T-cell (primary cell): ENCODE measurements around the gene RALGAPA2. TPM values are rescaled to one million over a fixed set of nuclear protein-coding genes. Genes with fewer than 3 reads are reported as not detected.

Experiments
- ATAC-seq, 4 experiments: fragments of 200-7000 bp in 3 of 4; fragments of 150-1000 bp in 1 of 4; cut with Tn5 transposase; replicated peaks in 1 of 4; 1 replicate in 3 of 4; 2 replicates in 1 of 4; pipeline ENCODE4 v1.10.0; 2021; ENCODE audit warnings: moderate library complexity in 3 of 4, mild to moderate bottlenecking in 2 of 4, moderate number of reproducible peaks in 1 of 4
- CTCF ChIA-PET, 2 donors: fragments of 300-600 bp; sonication (Branson Sonifier 250); formaldehyde crosslinking; loops; one replicate each; lab custom pipeline; 2022; ENCODE audit warnings: antibody characterized with exemption in 2 of 2; lab: Charles Lee
- POLR2A ChIA-PET, 2 donors: fragments of 300-600 bp; sonication (Branson Sonifier 250); formaldehyde crosslinking; loops; one replicate each; lab custom pipeline; 2022; ENCODE audit warnings: antibody characterized with exemption in 2 of 2; lab: Charles Lee
- DNase-seq, 35 experiments: peaks; one replicate each; pipeline versions ENCODE4 v3.0.0 to v3.0.0-alpha.2; 2013 to 2023
- H3K27ac ChIP-seq: one replicate; pipeline ENCODE4 v1.5.1; 2013; ENCODE audit warnings: low read length
- H3K27me3 ChIP-seq, 2 experiments: replicated peaks in 1 of 2; 1 replicate in 1 of 2; 2 replicates in 1 of 2; pipeline versions ENCODE4 v1.6.1 to v1.7.0; 2013; ENCODE audit warnings: low read length in 1 of 2, mixed read lengths in 1 of 2; ENCODE audit not compliant: control insufficient read depth in 2 of 2, insufficient read depth in 2 of 2; ENCODE audit errors: extremely low read depth in 1 of 2
- H3K36me3 ChIP-seq, 2 donors: 1 replicate in 1 of 2; 2 replicates in 1 of 2; pipeline versions ENCODE4 v1.6.1 to v1.7.0; 2013; ENCODE audit warnings: low read length in 1 of 2; ENCODE audit not compliant: control insufficient read depth in 2 of 2, insufficient read depth in 1 of 2; ENCODE audit errors: extremely low read depth in 1 of 2
- H3K4me1 ChIP-seq, 2 experiments: 1 replicate in 1 of 2; 2 replicates in 1 of 2; pipeline versions ENCODE4 v1.6.1 to v1.7.0; 2013; ENCODE audit warnings: low read length in 2 of 2, mixed read lengths in 1 of 2; ENCODE audit not compliant: insufficient read depth in 2 of 2, control insufficient read depth in 1 of 2; ENCODE audit errors: extremely low read depth in 1 of 2
- H3K4me3 ChIP-seq, 2 donors: 1 replicate in 1 of 2; 2 replicates in 1 of 2; pipeline versions ENCODE4 v1.5.1 to v1.7.0; 2013; ENCODE audit warnings: mild to moderate bottlenecking in 2 of 2, low read length in 1 of 2, moderate library complexity in 1 of 2; ENCODE audit not compliant: control insufficient read depth in 1 of 2; ENCODE audit errors: extremely low read depth in 1 of 2
- H3K9me3 ChIP-seq: 2 replicates; pipeline ENCODE4 v1.7.0; 2013
- H3K27ac Mint-ChIP-seq, 2 donors: one replicate each; pipeline ENCODE4 v1.8.0; 2020 to 2021; ENCODE audit warnings: mild to moderate bottlenecking in 2 of 2, mixed read lengths in 2 of 2
- H3K27me3 Mint-ChIP-seq, 2 donors: one replicate each; pipeline ENCODE4 v1.8.0; 2021 to 2022; ENCODE audit warnings: mixed read lengths in 2 of 2
- H3K36me3 Mint-ChIP-seq: one replicate; pipeline ENCODE4 v1.8.0; 2021; ENCODE audit warnings: mixed read lengths
- H3K4me1 Mint-ChIP-seq, 3 donors: one replicate each; pipeline ENCODE4 v1.8.0; 2020 to 2022; ENCODE audit warnings: mixed read lengths in 3 of 3, mild to moderate bottlenecking in 1 of 3
- H3K4me3 Mint-ChIP-seq, 3 donors: one replicate each; pipeline ENCODE4 v1.8.0; 2020 to 2022; ENCODE audit warnings: mild to moderate bottlenecking in 3 of 3, mixed read lengths in 3 of 3, moderate library complexity in 3 of 3
- H3K9me3 Mint-ChIP-seq, 3 donors: one replicate each; pipeline ENCODE4 v1.8.0; 2020 to 2022; ENCODE audit warnings: mixed read lengths in 3 of 3
- WGBS: methylation state at CpG from one replicate; pipeline ENCODE4 v1.1.5; 2013; ENCODE audit warnings: missing lambda C conversion rate; ENCODE audit not compliant: insufficient coverage; 5-methylcytosine and 5-hydroxymethylcytosine counted together
- total RNA-seq, 35 experiments: library from RNA in 6 of 35; stranded (reverse) in 6 of 35; fragments of 120-200 nt in 1 of 35; gene quantifications; one replicate each; pipeline versions ENCODE4 v1.2.1 to v1.2.4 and lab custom pipeline; 2013 to 2026

Gene RALGAPA2
- total RNA-seq, 5 donors from 2014 or later (not counting 1 experiment from before 2014, with no cell fraction given): 28.0 to 36.1 (median 31.7) TPM

GRCh38 chr20:20367575-20368417 is 344.6 kb downstream of the RALGAPA2 start, which contains the start of gene INSM1:
INSM1 (plus strand) TSS chr20:20368104; CDS start chr20:20368268, 164 bp downstream.
- Mint-ChIP-seq H3K4me1 (peaks cover 15 to 20% (median 15%) of the 10 kb centered on the region in 3 donors), H3K27ac (no peak within 1 kb of the TSS), H3K9me3 (no peaks in the 10 kb centered on the region), H3K27me3 (peaks cover 49 to 62% of the 10 kb centered on the region in 2 donors), H3K36me3 (no peaks in the 10 kb centered on the region), H3K4me3 (peak within 1 kb of the TSS in 2 of 3 donors; percentile 25 to 60)
- Histone ChIP-seq H3K4me3 (no peak within 1 kb of the TSS), H3K36me3 (no peaks in the 10 kb centered on the region), H3K4me1 (peaks cover 0 to 19% of the 10 kb centered on the region in 2 experiments), H3K9me3 (no peaks in the 10 kb centered on the region), H3K27ac (no peak within 1 kb of the TSS), H3K27me3 (peaks cover 17 to 58% of the 10 kb centered on the region in 2 experiments)
- WGBS: under 1% methylated on average over 82 of the region's 108 CpGs
- POLR2A ChIA-PET: no interaction called here
- CTCF ChIA-PET: no interaction called here
- ATAC-seq: no peak
- no peak for DNase-seq

GRCh38 chr20:20366876-20367574 is 345.4 kb downstream of the RALGAPA2 start:
- no peak overlapping the region for H3K4me3 ChIP-seq
- peaks cover 49 to 62% of the 10 kb centered on the region in 2 donors for H3K27me3 Mint-ChIP-seq
- WGBS: 8% methylated on average over 61 of the region's 63 CpGs
- H3K4me1 Mint-ChIP-seq: peaks cover 17 to 25% (median 17%) of the 10 kb centered on the region in 3 donors
- H3K36me3 Mint-ChIP-seq: no peaks in the 10 kb centered on the region
- ChIA-PET CTCF (interaction anchor here (0.6 kb wide), 2 partner anchors 460 to 1134 kb away, joined by 4 to 6 read pairs; no protein-coding TSS in a partner anchor), POLR2A (interaction anchor here in 1 of 2 donors (0.6 kb wide), 1 partner anchor 93 kb away, joined by 5 read pairs; no protein-coding TSS in a partner anchor)
- no peaks in the 10 kb centered on the region for H3K9me3 Mint-ChIP-seq
- no peaks in the 10 kb centered on the region for H3K36me3 ChIP-seq
- H3K4me1 ChIP-seq: peaks cover 0 to 19% of the 10 kb centered on the region in 2 experiments
- no peak for DNase-seq
- peak overlapping the region in 1 of 3 donors; percentile 60 for H3K4me3 Mint-ChIP-seq
- no peak for ATAC-seq
- H3K27me3 ChIP-seq: peaks cover 20 to 58% of the 10 kb centered on the region in 2 experiments
- no peaks in the 10 kb centered on the region for H3K9me3 ChIP-seq
- H3K27ac Mint-ChIP-seq: no peak overlapping the region
- H3K27ac ChIP-seq: no peak overlapping the region

GRCh38 chr20:20366551-20366875 is 345.9 kb downstream of the RALGAPA2 start:
- CTCF ChIA-PET: interaction anchor here (0.6 kb wide), 2 partner anchors 460 to 1135 kb away, joined by 4 to 6 read pairs; no protein-coding TSS in a partner anchor

GRCh38 chr20:20365480-20366161 is 346.8 kb downstream of the RALGAPA2 start:
- 3% methylated on average over 4 of the region's 18 CpGs for WGBS
- CTCF ChIA-PET: no interaction called here
- Histone ChIP-seq H3K36me3 (no peaks in the 10 kb centered on the region), H3K4me1 (peaks cover 0 to 19% of the 10 kb centered on the region in 2 experiments), H3K27me3 (peaks cover 22 to 55% of the 10 kb centered on the region in 2 experiments), H3K4me3 (no peak overlapping the region), H3K9me3 (no peaks in the 10 kb centered on the region), H3K27ac (no peak overlapping the region)
- ATAC-seq (no peak), DNase-seq (no peak)
- Mint-ChIP-seq H3K4me3 (no peak overlapping the region), H3K27me3 (peaks cover 50 to 62% of the 10 kb centered on the region in 2 donors), H3K4me1 (peaks cover 20 to 28% (median 21%) of the 10 kb centered on the region in 3 donors), H3K27ac (no peak overlapping the region), H3K9me3 (no peaks in the 10 kb centered on the region), H3K36me3 (no peaks in the 10 kb centered on the region)
- POLR2A ChIA-PET: no interaction called here

More at GRCh38 chr20:20366551-20366875, 345.9 kb downstream of the RALGAPA2 start:
- 3% methylated on average over 7 of the region's 19 CpGs for WGBS
- H3K4me3 ChIP-seq: no peak overlapping the region
- no peaks in the 10 kb centered on the region for H3K36me3 Mint-ChIP-seq
- POLR2A ChIA-PET: interaction anchor here in 1 of 2 donors (0.6 kb wide), 1 partner anchor 94 kb away, joined by 5 read pairs; no protein-coding TSS in a partner anchor
- peaks cover 17 to 25% (median 17%) of the 10 kb centered on the region in 3 donors for H3K4me1 Mint-ChIP-seq
- no peaks in the 10 kb centered on the region for H3K9me3 ChIP-seq
- no peaks in the 10 kb centered on the region for H3K36me3 ChIP-seq
- peak overlapping the region in 1 of 3 donors; percentile 38 for H3K4me3 Mint-ChIP-seq
- no peak for ATAC-seq
- no peak overlapping the region for H3K27ac Mint-ChIP-seq
- H3K27me3 Mint-ChIP-seq: peaks cover 48 to 61% of the 10 kb centered on the region in 2 donors
- H3K9me3 Mint-ChIP-seq: no peaks in the 10 kb centered on the region
- no peak overlapping the region for H3K27ac ChIP-seq
- H3K27me3 ChIP-seq: peaks cover 20 to 58% of the 10 kb centered on the region in 2 experiments
- H3K4me1 ChIP-seq: peaks cover 0 to 19% of the 10 kb centered on the region in 2 experiments
- DNase-seq: no peak

- WGBS: 11% methylated on average over 62 of the region's 70 CpGs
- peaks cover 2 to 24% of the 10 kb centered on the region in 2 experiments for H3K4me1 ChIP-seq
- no peak for DNase-seq
- ATAC-seq: no peak
- no peak overlapping the region for H3K4me3 ChIP-seq
- ChIA-PET POLR2A (no interaction called here), CTCF (no interaction called here)
- H3K9me3 Mint-ChIP-seq: no peaks in the 10 kb centered on the region
- peaks cover 22 to 30% (median 23%) of the 10 kb centered on the region in 3 donors for H3K4me1 Mint-ChIP-seq
- no peak overlapping the region for H3K27ac ChIP-seq
- H3K27ac Mint-ChIP-seq: no peak overlapping the region
- peaks cover 49 to 60% of the 10 kb centered on the region in 2 donors for H3K27me3 Mint-ChIP-seq
- peaks cover 20 to 50% of the 10 kb centered on the region in 2 experiments for H3K27me3 ChIP-seq
- H3K4me3 Mint-ChIP-seq: no peak overlapping the region
- no peaks in the 10 kb centered on the region for H3K36me3 ChIP-seq
- H3K9me3 ChIP-seq: no peaks in the 10 kb centered on the region
- H3K36me3 Mint-ChIP-seq: no peaks in the 10 kb centered on the region
These were observed 347.6 kb downstream of the RALGAPA2 start for GRCh38 chr20:20364593-20365479.
